Measurements from ENCODE around the gene G6PD. TPM values are rescaled to one million over a fixed set of nuclear protein-coding genes. Genes with fewer than 3 reads are reported as not detected.

The G6PD gene
- total and polyA plus RNA-seq, 2 of the 8 experiments (the other 6 are each of a cell fraction or from before 2014, with no cell fraction given), result 47.3 to 55.1 TPM

DNA sequence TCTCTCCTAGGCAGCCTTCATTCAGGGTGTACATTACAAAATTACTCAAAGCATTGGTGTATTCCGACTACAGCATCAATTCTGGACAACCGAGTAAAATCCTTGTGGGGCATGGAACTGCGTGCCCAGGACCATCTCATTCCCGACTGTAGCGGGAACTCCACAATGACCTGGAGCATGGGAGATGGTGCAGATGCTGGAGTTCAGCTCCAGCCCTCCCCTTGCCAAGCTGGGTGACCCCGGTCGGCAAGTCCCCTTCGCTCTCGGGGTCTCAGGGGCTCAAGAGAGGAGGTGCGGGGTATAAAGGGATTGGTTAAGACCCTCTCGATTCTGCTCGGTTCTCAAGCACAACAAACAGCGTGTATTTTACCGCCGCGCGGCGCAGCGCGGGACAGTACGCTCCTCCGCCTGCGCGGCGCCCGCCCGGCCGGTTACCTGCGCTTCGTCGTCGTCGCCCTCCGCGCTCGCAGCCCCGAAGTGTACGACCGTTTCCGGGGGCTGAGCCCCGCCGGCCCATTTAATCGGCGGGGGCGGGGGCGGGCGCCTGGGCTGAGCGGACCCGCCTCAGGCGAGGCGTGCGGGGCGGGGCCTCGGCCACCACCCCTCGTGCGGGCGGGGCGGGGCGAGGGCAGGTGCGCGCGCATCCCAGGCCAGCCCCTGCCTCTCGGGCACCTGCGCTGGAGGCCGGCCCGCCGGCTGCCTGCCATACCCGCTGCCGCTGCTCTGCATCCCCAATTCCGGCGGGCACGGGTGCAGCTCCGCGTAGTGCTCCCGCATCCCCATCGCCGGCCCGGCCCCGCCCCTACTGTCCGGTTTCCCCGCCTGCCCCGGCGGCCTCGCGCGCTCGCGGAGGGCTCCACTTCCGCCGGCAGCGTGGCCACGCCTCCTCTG, at the start of gene G6PD (continued):
- TF ChIP-seq RNF2 (IDR thresholded peaks at IDR 0.05; ENCODE audit: borderline replicate concordance, low read depth, low read length, missing control alignments, poor library complexity, severe bottlenecking), result no peak
- TF ChIP-seq MAFK (IDR thresholded peaks at IDR 0.05; ENCODE audit: low read depth, low read length), result no peak
- no peak; the same call in 1 of the 2 replicates for TF ChIP-seq CREB1 (IDR thresholded peaks at IDR 0.05)
- TF ChIP-seq HDAC2 (IDR thresholded peaks at IDR 0.05; ENCODE audit: borderline replicate concordance in 1 of 2, low read depth in 2 of 2, low read length in 2 of 2), result no peak
- TF ChIP-seq SIX5 (IDR thresholded peaks at IDR 0.05; ENCODE audit: low read depth, low read length), result no peak
- peak; percentile 12; the same call in 1 of the 2 replicates for TF ChIP-seq BACH1 (IDR thresholded peaks at IDR 0.05; ENCODE audit: low read length)
- no peak for TF ChIP-seq KDM5A (IDR thresholded peaks at IDR 0.05; ENCODE audit: low read length)
- TF ChIP-seq KDM4A (IDR thresholded peaks at IDR 0.05; ENCODE audit: low read depth, low read length, severe bottlenecking), result no peak
- TF ChIP-seq CBX5 (IDR thresholded peaks at IDR 0.05; ENCODE audit: low read depth, low read length), result no peak
- no peak for TF ChIP-seq CHD1 (IDR thresholded peaks at IDR 0.05; ENCODE audit: low read depth, low read length)
- TF ChIP-seq YY1 (IDR thresholded peaks at IDR 0.05; ENCODE audit: low read depth, low read length), result peak; percentile 5; the same call in 1 of the 2 replicates
- TF ChIP-seq USF2 (IDR thresholded peaks at IDR 0.05; ENCODE audit: low read length), result no peak
- no peak for TF ChIP-seq SRF (IDR thresholded peaks at IDR 0.05; ENCODE audit: low read depth, low read length)
- TF ChIP-seq, protein P1, sequence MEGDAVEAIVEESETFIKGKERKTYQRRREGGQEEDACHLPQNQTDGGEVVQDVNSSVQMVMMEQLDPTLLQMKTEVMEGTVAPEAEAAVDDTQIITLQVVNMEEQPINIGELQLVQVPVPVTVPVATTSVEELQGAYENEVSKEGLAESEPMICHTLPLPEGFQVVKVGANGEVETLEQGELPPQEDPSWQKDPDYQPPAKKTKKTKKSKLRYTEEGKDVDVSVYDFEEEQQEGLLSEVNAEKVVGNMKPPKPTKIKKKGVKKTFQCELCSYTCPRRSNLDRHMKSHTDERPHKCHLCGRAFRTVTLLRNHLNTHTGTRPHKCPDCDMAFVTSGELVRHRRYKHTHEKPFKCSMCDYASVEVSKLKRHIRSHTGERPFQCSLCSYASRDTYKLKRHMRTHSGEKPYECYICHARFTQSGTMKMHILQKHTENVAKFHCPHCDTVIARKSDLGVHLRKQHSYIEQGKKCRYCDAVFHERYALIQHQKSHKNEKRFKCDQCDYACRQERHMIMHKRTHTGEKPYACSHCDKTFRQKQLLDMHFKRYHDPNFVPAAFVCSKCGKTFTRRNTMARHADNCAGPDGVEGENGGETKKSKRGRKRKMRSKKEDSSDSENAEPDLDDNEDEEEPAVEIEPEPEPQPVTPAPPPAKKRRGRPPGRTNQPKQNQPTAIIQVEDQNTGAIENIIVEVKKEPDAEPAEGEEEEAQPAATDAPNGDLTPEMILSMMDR (IDR thresholded peaks at IDR 0.05; ENCODE audit: control extremely low read depth in 1 of 3, insufficient read depth in 1 of 3, low read depth in 1 of 3, low read length in 3 of 3), result no peak
- no peak for TF ChIP-seq RBBP5 (IDR thresholded peaks at IDR 0.05; ENCODE audit: borderline replicate concordance, low read depth, low read length)
- peak; percentile 69; the same call in 1 of the 2 replicates for TF ChIP-seq PHF8 (conservative IDR thresholded peaks at IDR 0.05; ENCODE audit: low read depth, low read length)
- TF ChIP-seq POLR2AphosphoS5 (IDR thresholded peaks at IDR 0.05; ENCODE audit: low read depth, low read length), result peak; percentile 58; the same call in 1 of the 2 replicates
- TF ChIP-seq, protein P2, sequence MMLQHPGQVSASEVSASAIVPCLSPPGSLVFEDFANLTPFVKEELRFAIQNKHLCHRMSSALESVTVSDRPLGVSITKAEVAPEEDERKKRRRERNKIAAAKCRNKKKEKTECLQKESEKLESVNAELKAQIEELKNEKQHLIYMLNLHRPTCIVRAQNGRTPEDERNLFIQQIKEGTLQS (IDR thresholded peaks at IDR 0.05; ENCODE audit: insufficient read depth, low read depth, low read length), result no peak
- TF ChIP-seq HDAC6 (IDR thresholded peaks at IDR 0.05; ENCODE audit: low read depth, low read length), result no peak

Data from H1 (cell line).